GM12878 (cell line): Measurements from ENCODE around the gene SRPK3. TPM values are rescaled to one million over a fixed set of nuclear protein-coding genes. Genes with fewer than 3 reads are reported as not detected.

ENCODE experiments used
- ATAC-seq: fragments of 200-7000 bp; cut with Tn5 transposase; 3 replicates; pipeline ENCODE4 v1.9.1; 2020; ENCODE audit warnings: mild to moderate bottlenecking, moderate library complexity
- BruUV-seq: library from RNA; stranded (reverse); fragments of 400-500 nt; replicated peaks from 2 replicates; lab custom pipeline; 2021; lab: Mats Ljungman, UMichigan
- CTCF ChIA-PET: fragments of 300-600 bp; sonication (Branson Sonifier 250); formaldehyde crosslinking; extraction: SDS; loops from one replicate; lab custom pipeline; 2021; ENCODE audit warnings: inconsistent platforms; lab: Yijun Ruan, JAX
- POLR2A ChIA-PET: fragments of 350-600 bp; formaldehyde crosslinking; extraction: SDS; loops from one replicate; lab custom pipeline; 2021; ENCODE audit warnings: inconsistent platforms; lab: Charles Lee
- RAD21 ChIA-PET: fragments of 300-600 bp; sonication (Branson Sonifier 250); formaldehyde crosslinking; loops from one replicate; lab custom pipeline; 2023; ENCODE audit warnings: antibody characterized with exemption; ENCODE audit not compliant: unreplicated experiment; lab: Charles Lee
- SMC1A ChIA-PET: fragments of 300-600 bp; sonication (Branson Sonifier 250); formaldehyde crosslinking; loops from one replicate; lab custom pipeline; 2023; ENCODE audit not compliant: unreplicated experiment, uncharacterized antibody; lab: Charles Lee
- DNase-seq: peaks from one replicate; pipeline ENCODE4 v3.0.0-alpha.2; 2011; ENCODE audit warnings: low read depth, low spot score
- FAIRE-seq: peaks from 3 replicates; lab custom pipeline; 2011; peaks lifted over from hg19 to GRCh38; lab: Jason Lieb, UNC
- H2AFZ ChIP-seq: 2 replicates; pipeline ENCODE4 v1.6.0; 2011; ENCODE audit warnings: low read depth, low read length, control low read depth; ENCODE audit not compliant: control insufficient read depth
- H3K27ac ChIP-seq: 2 replicates; pipeline ENCODE4 v1.5.1; 2011; ENCODE audit warnings: control low read depth; ENCODE audit not compliant: control insufficient read depth, insufficient read depth
- H3K27me3 ChIP-seq, 2 experiments: replicated peaks in 1 of 2; 2 replicates each; pipeline versions ENCODE4 v1.6.0 to v1.6.1; 2011; ENCODE audit warnings: low read length in 1 of 2; ENCODE audit not compliant: control insufficient read depth in 2 of 2, insufficient read depth in 2 of 2
- H3K36me3 ChIP-seq, 2 experiments: 2 replicates each; pipeline ENCODE4 v1.5.1; 2011; ENCODE audit warnings: low read length in 1 of 2; ENCODE audit not compliant: control insufficient read depth in 2 of 2, insufficient read depth in 2 of 2
- H3K4me1 ChIP-seq: 2 replicates; pipeline ENCODE4 v1.6.1; 2011; ENCODE audit warnings: mild to moderate bottlenecking, low read length, moderate library complexity, mixed read lengths; ENCODE audit not compliant: control insufficient read depth, insufficient read depth
- H3K4me2 ChIP-seq: 2 replicates; pipeline ENCODE4 v1.6.0; 2011; ENCODE audit warnings: control low read depth; ENCODE audit not compliant: control insufficient read depth, insufficient read depth
- H3K4me3 ChIP-seq: fragments of 200-600 bp; sonication (generic); 2 replicates; pipeline ENCODE4 v1.5.1; 2016
- H3K79me2 ChIP-seq: 2 replicates; pipeline ENCODE4 v1.6.0; 2011; ENCODE audit warnings: low read length; ENCODE audit not compliant: control insufficient read depth, insufficient read depth
- H3K9ac ChIP-seq: 2 replicates; pipeline ENCODE4 v1.8.0; 2011; ENCODE audit warnings: low read length, control low read depth, mixed read lengths; ENCODE audit not compliant: control insufficient read depth, insufficient read depth
- H3K9me3 ChIP-seq: replicated peaks from 3 replicates; pipeline ENCODE4 v1.5.1; 2011; ENCODE audit warnings: mild to moderate bottlenecking, low read length; ENCODE audit not compliant: control insufficient read depth, insufficient read depth
- H4K20me1 ChIP-seq: 2 replicates; pipeline ENCODE4 v1.6.0; 2011; ENCODE audit not compliant: control insufficient read depth, insufficient read depth
- CEBPB ChIP-seq, 2 experiments: fragments of 150-350 bp in 1 of 2; IDR thresholded peaks; 2 replicates each; pipeline ENCODE4 v1.6.1; 2012 to 2014; ENCODE audit warnings: low read depth in 2 of 2, low read length in 2 of 2, borderline replicate concordance in 1 of 2, inconsistent platforms in 1 of 2
- CHD4 ChIP-seq: fragments of 200-600 bp; sonication (generic); IDR thresholded peaks from 2 replicates; pipeline ENCODE4 v1.6.1; 2016; ENCODE audit warnings: mild to moderate bottlenecking
- E2F4 ChIP-seq: IDR thresholded peaks from 2 replicates; pipeline ENCODE4 v1.6.1; 2012; ENCODE audit warnings: low read depth, low read length, improper control_type of control experiment
- GATAD2B ChIP-seq: fragments of 450-650 bp; conservative IDR thresholded peaks from 2 replicates; pipeline ENCODE4 v1.6.1; 2017; ENCODE audit warnings: low read depth, mild to moderate bottlenecking, moderate library complexity
- LARP7 ChIP-seq: fragments of 450-650 bp; IDR thresholded peaks from 2 replicates; pipeline ENCODE4 v1.6.1; 2017; ENCODE audit warnings: mild to moderate bottlenecking
- POLR2A ChIP-seq: IDR thresholded peaks from 2 replicates; pipeline ENCODE4 v1.6.1; 2011; ENCODE audit warnings: low read depth, mild to moderate bottlenecking, low read length
- SREBF2 ChIP-seq: IDR thresholded peaks from 2 replicates; pipeline ENCODE4 v1.6.1; 2012; ENCODE audit warnings: mild to moderate bottlenecking, low read length
- TARDBP ChIP-seq: IDR thresholded peaks from 2 replicates; pipeline ENCODE4 v1.6.1; 2016; ENCODE audit warnings: borderline replicate concordance
- YY1 ChIP-seq: IDR thresholded peaks from 2 replicates; pipeline ENCODE4 v1.6.1; 2011; ENCODE audit warnings: low read depth, mild to moderate bottlenecking, low read length
- WGBS: methylation state at CpG from one replicate; pipeline ENCODE4 v1.1.6; 2016; ENCODE audit warnings: low lambda C conversion rate; ENCODE audit not compliant: insufficient replicate concordance, insufficient coverage; ENCODE audit errors: missing lambda C conversion rate; 5-methylcytosine and 5-hydroxymethylcytosine counted together
- in situ Hi-C: fragments of 300-500 bp; cut with MboI; formaldehyde crosslinking; loops from 9 replicates; pipeline ENCODE4 v1.14.3; 2018; ENCODE audit warnings: mixed read lengths
- intact Hi-C: fragments of 100-400 bp; cut with micrococcal nuclease; formaldehyde crosslinking; loops from one replicate; pipeline ENCODE4 v1.14.2; 2022; ENCODE audit not compliant: unreplicated experiment
- polyA plus RNA-seq, 11 experiments: library from polyadenylated mRNA; depleted of rRNA in 4 of 11; unstranded in 6 of 11; stranded (reverse) in 5 of 11; fragments of >200 nt; fragmentation: Nextera tagmentation in 4 of 11; fragmentation: Illumina TruSeq in 1 of 11; extraction: Ambion mirVana in 4 of 11; extraction: Trizol in 1 of 11; gene quantifications; 1 replicate in 1 of 11; 2 replicates in 10 of 11; pipeline versions ENCODE4 v1.2.1 to v1.2.3, GENCODE V29; 2011 to 2016; ENCODE audit warnings: inconsistent platforms in 2 of 11, missing spikeins in 2 of 11, low read depth in 1 of 11
- total RNA-seq, 4 experiments: library from RNA; depleted of rRNA in 3 of 4; stranded (reverse); fragments of >200 nt in 3 of 4; fragmentation: Illumina TruSeq in 1 of 4; extraction: Trizol in 1 of 4; gene quantifications; 2 replicates each; pipeline versions ENCODE4 v1.2.1 to v1.2.3, GENCODE V29; 2013 to 2021
- TF ChIP-seq, protein P1 (sequence below): fragments of 450-650 bp; formaldehyde crosslinking; IDR thresholded peaks from 2 replicates; pipeline ENCODE4 v1.5.0; 2022; ENCODE audit warnings: mild to moderate bottlenecking, missing genetic modification characterization
- TF ChIP-seq, protein P2 (sequence below): fragments of 450-650 bp; IDR thresholded peaks from 2 replicates; pipeline ENCODE4 v1.6.1; 2017; ENCODE audit warnings: mild to moderate bottlenecking, low read depth, inconsistent platforms; ENCODE audit not compliant: poor library complexity, severe bottlenecking

SRPK3 gene
- total and polyA plus RNA-seq, 10 of the 15 experiments (the other 5 are each of a cell fraction or from before 2014, with no cell fraction given), result 0.05 to 0.19 TPM; not detected in 8

DNA sequence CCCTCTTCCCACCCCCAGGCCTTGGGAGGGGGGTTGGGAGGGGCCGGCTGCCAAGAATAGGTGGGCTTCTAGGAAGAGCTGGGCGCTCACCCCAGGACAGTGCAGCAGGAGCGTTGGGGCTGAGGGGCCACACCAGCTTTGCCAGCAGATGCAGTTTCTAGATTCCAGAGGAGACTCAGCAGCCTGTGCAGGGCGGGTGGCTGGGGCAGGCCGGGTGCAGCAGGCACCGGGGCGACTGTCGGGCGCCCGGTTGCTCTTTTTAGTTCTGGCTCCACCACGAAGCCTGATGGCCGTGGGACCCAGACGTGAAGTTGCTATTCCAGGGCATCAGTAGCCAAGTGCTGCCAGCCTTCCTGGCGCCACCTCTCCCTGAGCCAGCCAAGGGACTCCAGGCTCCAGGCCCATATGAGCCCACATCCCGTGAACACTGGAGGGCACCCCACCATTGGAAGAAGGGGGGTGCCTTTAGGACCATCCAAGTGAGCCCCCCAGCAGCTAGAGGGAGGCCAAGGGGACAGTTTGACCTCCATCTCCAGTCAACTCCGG lies 19.4 kb downstream of the SRPK3 start:
- Histone ChIP-seq H3K36me3 (peaks cover 0 to 1% of the 10 kb centered on the region in 2 experiments; a peak in 2 of 4 replicates), H4K20me1 (no peaks in the 10 kb centered on the region; the same call in 1 of the 2 replicates), H3K79me2 (peaks cover 11% of the 10 kb centered on the region), H3K27me3 (no peaks in the 10 kb centered on the region), H3K27ac (no peak overlapping the region), H3K4me2 (no peak overlapping the region), H3K4me1 (peaks cover 4% of the 10 kb centered on the region; the same call in 1 of the 2 replicates), H3K9me3 (no peaks in the 10 kb centered on the region; the same call in 2 of the 3 replicates), H2AFZ (no peak overlapping the region), H3K9ac (no peak overlapping the region), H3K4me3 (no peak overlapping the region)
- TF ChIP-seq POLR2A (peak; percentile 39; the same call in 1 of the 2 replicates), E2F4 (no peak)
- BruUV-seq, result no TSS peak
- DNase-seq, result no peak
- in situ Hi-C loops (loop anchor here (25.0 kb wide), 1 partner anchor 613 kb away; the partner anchor contains the start of gene MAGEA1), intact Hi-C loops (no loop called here)
- 59% methylated on average over 15 of the region's 16 CpGs for WGBS
- ChIA-PET CTCF (no interaction called here), RAD21 (no interaction called here), POLR2A (no interaction called here), SMC1A (no interaction called here)
- ATAC-seq, result no peak; the same call in 2 of the 3 replicates
- FAIRE-seq, result no peak

GRCh38 chrX:153800746-153801145 lies 19.9 kb downstream of the SRPK3 start:
- Histone ChIP-seq H3K9me3 (no peaks in the 10 kb centered on the region; the same call in 2 of the 3 replicates), H3K4me1 (peaks cover 4% of the 10 kb centered on the region; the same call in 1 of the 2 replicates), H3K9ac (no peak overlapping the region), H4K20me1 (no peaks in the 10 kb centered on the region; the same call in 1 of the 2 replicates), H3K4me2 (no peak overlapping the region), H3K27ac (no peak overlapping the region), H3K4me3 (no peak overlapping the region), H3K27me3 (no peaks in the 10 kb centered on the region), H3K36me3 (peaks cover 0 to 1% of the 10 kb centered on the region in 2 experiments; a peak in 2 of 4 replicates), H3K79me2 (peaks cover 6% of the 10 kb centered on the region), H2AFZ (no peak overlapping the region)
- ATAC-seq (peak; percentile 25), FAIRE-seq (no peak), DNase-seq (no peak)
- CTCF ChIA-PET, result no interaction called here
- RAD21 ChIA-PET, result no interaction called here
- 71% methylated on average over 7 of the region's 7 CpGs for WGBS
- SMC1A ChIA-PET, result no interaction called here
- intact Hi-C loops (no loop called here), in situ Hi-C loops (loop anchor here (25.0 kb wide), 1 partner anchor 613 kb away; the partner anchor contains the start of gene MAGEA1)
- no TSS peak for BruUV-seq
- POLR2A ChIA-PET, result no interaction called here
- TF ChIP-seq GATAD2B (no peak), LARP7 (no peak), CEBPB (IDR thresholded peaks at IDR 0.05; ENCODE audit: borderline replicate concordance in 1 of 2, low read depth in 2 of 2, low read length in 2 of 2) (no peak), TARDBP (no peak), SREBF2 (no peak), CHD4 (no peak), YY1 (no peak)
- TF ChIP-seq, protein P1, sequence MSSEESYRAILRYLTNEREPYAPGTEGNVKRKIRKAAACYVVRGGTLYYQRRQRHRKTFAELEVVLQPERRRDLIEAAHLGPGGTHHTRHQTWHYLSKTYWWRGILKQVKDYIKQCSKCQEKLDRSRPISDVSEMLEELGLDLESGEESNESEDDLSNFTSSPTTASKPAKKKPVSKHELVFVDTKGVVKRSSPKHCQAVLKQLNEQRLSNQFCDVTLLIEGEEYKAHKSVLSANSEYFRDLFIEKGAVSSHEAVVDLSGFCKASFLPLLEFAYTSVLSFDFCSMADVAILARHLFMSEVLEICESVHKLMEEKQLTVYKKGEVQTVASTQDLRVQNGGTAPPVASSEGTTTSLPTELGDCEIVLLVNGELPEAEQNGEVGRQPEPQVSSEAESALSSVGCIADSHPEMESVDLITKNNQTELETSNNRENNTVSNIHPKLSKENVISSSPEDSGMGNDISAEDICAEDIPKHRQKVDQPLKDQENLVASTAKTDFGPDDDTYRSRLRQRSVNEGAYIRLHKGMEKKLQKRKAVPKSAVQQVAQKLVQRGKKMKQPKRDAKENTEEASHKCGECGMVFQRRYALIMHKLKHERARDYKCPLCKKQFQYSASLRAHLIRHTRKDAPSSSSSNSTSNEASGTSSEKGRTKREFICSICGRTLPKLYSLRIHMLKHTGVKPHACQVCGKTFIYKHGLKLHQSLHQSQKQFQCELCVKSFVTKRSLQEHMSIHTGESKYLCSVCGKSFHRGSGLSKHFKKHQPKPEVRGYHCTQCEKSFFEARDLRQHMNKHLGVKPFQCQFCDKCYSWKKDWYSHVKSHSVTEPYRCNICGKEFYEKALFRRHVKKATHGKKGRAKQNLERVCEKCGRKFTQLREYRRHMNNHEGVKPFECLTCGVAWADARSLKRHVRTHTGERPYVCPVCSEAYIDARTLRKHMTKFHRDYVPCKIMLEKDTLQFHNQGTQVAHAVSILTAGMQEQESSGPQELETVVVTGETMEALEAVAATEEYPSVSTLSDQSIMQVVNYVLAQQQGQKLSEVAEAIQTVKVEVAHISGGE (CRISPR knock-in tag), result no peak
- TF ChIP-seq, protein P2, sequence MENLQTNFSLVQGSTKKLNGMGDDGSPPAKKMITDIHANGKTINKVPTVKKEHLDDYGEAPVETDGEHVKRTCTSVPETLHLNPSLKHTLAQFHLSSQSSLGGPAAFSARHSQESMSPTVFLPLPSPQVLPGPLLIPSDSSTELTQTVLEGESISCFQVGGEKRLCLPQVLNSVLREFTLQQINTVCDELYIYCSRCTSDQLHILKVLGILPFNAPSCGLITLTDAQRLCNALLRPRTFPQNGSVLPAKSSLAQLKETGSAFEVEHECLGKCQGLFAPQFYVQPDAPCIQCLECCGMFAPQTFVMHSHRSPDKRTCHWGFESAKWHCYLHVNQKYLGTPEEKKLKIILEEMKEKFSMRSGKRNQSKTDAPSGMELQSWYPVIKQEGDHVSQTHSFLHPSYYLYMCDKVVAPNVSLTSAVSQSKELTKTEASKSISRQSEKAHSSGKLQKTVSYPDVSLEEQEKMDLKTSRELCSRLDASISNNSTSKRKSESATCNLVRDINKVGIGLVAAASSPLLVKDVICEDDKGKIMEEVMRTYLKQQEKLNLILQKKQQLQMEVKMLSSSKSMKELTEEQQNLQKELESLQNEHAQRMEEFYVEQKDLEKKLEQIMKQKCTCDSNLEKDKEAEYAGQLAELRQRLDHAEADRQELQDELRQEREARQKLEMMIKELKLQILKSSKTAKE, result no peak
